ENCODE data around the gene OBSCN.

Gene OBSCN

DNA sequence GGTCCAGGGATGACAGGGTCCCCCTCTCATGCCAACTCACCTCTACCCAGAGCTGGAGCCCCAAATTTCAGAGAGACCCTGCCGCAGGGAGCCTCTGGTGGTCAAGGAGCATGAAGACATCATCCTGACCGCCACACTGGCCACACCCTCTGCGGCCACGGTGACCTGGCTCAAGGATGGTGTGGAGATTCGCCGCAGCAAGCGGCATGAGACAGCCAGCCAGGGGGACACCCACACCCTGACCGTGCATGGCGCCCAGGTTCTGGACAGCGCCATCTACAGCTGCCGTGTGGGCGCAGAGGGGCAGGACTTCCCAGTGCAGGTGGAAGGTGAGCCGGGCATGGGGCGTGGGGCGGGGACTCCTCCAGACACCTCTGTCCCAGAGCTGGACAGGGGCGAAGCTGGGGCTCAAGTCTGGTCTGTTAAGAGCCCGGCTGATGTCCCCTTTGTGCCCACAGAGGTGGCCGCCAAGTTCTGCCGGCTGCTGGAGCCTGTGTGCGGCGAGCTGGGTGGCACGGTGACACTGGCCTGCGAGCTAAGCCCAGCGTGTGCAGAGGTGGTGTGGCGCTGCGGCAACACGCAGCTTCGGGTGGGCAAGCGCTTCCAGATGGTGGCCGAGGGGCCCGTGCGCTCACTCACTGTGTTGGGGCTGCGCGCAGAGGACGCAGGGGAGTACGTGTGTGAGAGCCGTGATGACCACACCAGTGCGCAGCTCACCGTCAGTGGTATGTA is 66.0 kb downstream of the OBSCN start:
- in situ Hi-C loops (cut with MboI; ENCODE audit: low sequenced_read_pairs): no loop called here

DNA sequence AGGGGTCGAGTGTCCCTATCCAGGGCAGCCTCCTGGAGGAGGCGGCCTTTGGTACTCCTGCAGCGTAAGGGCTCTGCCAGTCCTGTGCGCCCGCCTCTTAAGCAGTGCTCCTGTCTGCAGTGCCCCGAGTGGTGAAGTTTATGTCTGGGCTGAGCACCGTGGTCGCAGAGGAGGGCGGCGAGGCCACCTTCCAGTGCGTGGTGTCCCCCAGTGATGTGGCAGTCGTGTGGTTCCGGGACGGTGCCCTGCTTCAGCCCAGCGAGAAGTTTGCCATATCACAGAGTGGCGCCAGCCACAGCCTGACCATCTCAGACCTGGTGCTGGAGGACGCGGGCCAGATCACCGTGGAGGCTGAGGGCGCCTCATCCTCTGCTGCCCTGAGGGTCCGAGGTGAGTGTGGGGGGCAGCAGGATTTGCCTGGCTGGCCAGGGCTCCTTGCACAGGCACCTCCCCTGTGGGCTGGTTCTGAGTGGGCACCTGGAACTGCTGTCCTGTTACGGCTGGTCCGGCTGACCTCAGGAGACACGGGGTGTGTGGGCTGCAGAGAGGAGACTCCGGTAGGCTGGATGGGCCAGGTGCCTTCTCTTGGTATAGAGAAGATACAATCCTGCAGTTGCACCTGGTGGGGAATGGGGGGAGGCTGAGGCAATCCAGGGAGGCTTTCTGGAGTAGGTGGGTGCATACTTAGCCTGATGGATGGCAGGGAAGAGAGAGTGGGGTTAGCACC is 66.8 kb downstream of the OBSCN start:
- in situ Hi-C loops (cut with MboI; ENCODE audit: low sequenced_read_pairs): no loop called here

DNA sequence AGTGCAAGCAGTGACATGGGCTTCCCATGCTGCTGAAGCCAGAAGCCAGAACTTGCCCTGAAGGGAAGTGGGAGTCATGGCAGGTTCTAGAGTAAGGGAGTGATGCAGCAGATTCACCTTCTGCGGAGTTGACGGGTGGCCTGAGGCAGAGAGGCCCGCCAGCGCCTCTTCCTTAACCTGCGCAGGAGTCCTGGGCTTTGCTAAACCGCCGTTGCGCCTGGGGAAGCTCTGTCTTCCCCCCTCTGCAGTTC is 67.3 kb downstream of the OBSCN start:
- in situ Hi-C loops (cut with MboI; ENCODE audit: low sequenced_read_pairs): no loop called here

DNA sequence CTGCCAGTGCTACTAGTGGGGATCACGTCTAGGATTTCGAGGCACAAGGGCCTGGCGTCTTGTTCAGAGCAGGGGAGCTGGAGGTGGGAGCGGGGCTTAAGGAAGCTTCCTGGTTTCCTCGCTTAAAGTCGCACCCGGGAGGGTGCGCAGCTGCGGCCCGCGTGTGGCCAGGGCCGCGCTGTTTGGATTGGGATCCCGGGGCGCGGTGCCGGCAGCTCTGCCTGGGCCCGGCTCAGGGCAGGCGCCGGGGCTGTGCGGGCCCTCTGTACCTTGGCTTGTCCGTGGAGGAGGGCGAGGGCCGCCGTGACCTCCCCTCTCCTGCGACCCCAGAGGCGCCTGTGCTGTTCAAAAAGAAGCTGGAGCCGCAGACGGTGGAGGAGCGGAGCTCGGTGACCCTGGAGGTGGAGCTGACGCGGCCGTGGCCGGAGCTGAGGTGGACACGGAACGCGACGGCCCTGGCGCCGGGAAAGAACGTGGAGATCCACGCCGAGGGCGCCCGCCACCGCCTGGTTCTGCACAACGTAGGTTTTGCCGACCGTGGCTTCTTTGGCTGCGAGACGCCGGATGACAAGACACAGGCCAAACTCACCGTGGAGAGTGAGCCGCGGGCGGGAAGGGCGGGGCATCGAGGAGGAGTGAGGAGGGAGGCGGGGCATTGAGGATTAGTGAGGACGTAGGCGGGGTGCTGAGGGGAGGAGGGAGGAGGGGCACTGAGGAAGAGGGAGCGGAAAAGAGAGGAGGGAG is 67.8 kb downstream of the OBSCN start:
- in situ Hi-C loops (cut with MboI; ENCODE audit: low sequenced_read_pairs): no loop called here

DNA sequence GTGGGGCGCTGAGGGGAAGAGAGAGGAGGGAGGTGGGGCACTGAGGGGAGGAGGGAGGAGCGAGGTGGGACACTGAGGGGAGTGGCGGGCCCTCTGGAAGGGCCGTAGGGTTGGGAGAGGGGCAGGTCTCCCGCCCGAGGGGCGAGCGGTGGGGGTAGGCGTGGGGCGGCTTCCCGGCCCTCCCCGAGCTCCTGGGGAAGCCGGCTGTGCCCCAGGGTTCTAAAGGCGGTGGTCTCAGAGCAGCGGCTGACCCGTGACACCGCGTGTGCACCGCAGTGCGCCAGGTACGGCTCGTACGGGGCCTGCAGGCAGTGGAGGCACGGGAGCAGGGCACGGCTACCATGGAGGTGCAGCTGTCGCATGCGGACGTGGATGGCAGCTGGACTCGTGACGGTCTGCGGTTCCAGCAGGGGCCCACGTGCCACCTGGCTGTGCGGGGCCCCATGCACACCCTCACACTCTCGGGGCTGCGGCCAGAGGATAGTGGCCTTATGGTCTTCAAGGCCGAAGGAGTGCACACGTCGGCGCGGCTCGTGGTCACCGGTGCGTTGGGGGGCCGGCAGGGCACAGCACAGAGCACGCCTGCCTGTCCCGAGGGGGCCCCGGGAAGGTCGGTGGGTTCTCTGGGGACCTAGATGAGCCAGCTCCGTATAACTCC is 68.5 kb downstream of the OBSCN start:
- in situ Hi-C loops (cut with MboI; ENCODE audit: low sequenced_read_pairs): no loop called here

DNA sequence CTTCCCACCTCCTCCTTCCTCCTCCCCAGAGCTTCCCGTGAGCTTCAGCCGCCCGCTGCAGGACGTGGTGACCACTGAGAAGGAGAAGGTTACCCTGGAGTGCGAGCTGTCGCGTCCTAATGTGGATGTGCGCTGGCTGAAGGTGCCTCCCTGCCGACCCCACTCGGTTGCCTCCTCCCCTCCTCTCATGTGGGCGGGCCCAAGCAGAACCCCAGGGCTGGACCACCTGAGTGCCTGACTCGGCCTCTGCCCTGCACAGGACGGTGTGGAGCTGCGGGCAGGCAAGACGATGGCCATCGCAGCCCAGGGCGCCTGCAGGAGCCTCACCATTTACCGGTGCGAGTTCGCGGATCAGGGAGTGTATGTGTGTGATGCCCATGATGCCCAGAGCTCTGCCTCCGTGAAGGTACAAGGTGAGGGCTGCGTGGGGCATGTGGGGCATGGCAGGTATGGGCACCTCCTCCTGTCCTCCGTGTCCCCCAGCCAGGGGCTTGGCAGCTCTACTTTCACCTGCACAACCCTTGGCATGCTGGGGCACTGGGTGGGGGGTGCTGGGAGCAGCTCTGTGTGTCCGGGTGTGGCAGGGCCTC is 69.2 kb downstream of the OBSCN start:
- in situ Hi-C loops (cut with MboI; ENCODE audit: low sequenced_read_pairs): no loop called here

DNA sequence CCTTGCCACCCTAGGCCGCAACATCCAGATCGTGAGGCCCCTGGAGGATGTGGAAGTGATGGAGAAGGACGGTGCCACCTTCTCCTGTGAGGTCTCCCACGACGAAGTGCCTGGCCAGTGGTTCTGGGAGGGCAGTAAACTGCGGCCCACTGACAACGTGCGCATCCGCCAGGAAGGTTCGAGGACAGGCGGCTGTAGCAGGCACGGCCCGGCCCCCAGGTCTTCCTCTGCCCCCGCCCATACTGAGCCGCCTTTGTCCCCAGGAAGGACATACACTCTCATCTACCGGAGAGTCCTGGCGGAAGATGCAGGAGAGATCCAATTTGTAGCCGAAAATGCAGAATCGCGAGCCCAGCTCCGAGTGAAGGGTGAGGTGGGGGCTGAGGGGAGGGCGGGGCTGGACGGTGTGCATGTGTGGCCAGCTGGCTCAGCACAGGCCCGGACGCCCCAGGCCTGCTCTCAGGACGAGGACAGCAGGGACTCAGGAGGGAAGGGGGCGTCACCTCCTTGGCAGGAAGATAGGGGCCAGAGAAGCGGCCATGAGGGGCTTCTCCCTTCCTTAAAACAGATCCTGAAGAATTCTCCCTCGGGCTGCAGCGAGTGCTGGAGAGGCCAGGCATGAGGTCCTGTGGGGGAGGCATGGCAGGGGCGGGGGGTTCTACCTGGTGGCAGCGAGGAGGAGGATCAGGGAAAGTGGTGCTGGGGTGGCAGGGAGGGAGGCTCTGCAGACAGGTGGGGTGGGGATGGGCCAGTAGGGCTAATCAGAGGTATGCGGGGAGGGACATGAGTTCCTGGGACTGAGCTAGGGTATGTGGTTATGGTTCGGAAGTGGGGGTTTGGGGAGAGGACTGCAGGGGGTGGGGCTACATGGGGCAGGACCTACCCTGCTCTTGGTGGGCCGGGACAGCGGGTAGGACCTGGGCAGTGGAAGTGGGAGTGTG is 69.9 kb downstream of the OBSCN start:
- in situ Hi-C loops (cut with MboI; ENCODE audit: low sequenced_read_pairs): no loop called here

DNA sequence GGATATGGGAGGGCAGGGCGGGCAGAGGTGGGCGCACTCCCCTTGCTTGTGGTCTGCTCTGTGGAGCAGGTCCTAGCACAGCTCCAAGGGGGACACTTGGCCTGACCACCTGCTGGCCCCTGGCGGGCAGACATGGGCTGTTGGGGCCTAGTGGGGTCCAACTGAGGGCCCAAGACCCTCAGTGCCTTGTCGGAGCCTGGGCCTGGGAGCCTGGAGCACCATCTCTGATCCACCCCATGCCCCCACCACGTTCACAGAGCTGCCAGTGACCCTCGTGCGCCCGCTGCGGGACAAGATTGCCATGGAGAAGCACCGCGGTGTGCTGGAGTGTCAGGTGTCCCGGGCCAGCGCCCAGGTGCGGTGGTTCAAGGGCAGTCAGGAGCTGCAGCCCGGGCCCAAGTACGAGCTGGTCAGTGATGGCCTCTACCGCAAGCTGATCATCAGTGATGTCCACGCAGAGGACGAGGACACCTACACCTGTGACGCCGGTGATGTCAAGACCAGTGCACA is 70.6 kb downstream of the OBSCN start:
- in situ Hi-C loops (cut with MboI; ENCODE audit: low sequenced_read_pairs): no loop called here

DNA sequence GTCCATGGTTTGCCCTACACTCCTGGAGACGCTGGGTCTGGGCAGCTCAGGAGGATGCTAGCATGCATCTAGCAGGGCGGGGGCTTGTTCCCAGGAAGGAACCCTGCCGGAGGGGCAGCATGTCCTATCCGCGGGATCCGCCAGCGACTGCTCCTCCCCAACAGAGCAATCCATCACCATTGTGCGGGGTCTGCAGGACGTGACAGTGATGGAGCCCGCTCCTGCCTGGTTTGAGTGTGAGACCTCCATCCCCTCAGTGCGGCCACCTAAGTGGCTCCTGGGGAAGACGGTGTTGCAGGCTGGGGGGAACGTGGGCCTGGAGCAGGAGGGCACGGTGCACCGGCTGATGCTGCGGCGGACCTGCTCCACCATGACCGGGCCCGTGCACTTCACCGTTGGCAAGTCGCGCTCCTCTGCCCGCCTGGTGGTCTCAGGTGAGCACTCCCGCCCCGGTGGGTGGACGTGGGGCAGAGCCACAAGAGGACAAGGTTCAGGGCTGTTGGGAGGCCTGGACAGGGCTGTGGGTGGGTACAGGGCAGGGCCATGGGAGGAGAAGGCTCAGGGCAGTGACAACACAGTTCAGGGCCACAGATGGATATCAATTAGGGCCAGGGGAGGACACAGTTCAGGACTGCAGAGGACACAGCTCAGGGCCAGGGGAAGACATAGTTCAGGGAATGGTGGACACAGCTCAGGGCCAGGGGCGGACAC is 71.3 kb downstream of the OBSCN start:
- in situ Hi-C loops (cut with MboI; ENCODE audit: low sequenced_read_pairs): no loop called here

DNA sequence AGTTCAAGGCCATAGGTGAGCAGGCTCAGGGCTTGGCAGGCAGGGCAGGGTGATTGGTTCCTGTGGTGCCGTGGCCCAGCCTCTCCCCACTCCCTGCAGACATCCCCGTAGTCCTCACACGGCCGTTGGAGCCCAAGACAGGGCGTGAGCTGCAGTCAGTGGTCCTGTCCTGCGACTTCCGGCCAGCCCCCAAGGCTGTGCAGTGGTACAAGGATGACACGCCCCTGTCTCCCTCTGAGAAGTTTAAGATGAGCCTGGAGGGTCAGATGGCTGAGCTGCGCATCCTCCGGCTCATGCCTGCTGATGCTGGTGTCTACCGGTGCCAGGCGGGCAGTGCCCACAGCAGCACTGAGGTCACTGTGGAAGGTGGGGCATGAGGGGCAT is 71.9 kb downstream of the OBSCN start:
- in situ Hi-C loops (cut with MboI; ENCODE audit: low sequenced_read_pairs): no loop called here

DNA sequence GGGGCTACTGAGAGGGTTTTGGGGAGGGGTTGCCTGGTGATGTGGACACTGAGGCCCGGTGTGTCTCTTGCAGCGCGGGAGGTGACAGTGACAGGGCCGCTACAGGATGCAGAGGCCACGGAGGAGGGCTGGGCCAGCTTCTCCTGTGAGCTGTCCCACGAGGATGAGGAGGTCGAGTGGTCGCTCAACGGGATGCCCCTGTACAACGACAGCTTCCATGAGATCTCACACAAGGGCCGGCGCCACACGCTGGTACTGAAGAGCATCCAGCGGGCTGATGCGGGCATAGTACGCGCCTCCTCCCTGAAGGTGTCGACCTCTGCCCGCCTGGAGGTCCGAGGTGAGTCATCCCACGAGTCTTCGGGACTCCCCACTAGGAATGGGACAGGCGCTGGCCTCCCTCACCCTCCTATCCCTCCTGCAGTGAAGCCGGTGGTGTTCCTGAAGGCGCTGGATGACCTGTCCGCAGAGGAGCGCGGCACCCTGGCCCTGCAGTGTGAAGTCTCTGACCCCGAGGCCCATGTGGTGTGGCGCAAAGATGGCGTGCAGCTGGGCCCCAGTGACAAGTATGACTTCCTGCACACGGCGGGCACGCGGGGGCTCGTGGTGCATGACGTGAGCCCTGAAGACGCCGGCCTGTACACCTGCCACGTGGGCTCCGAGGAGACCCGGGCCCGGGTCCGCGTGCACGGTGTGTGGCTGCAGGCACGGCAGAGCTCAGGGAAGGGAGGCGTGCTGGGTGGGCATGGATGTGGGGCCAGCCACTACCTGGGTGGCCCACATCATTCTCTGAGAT is 72.5 kb downstream of the OBSCN start:
- in situ Hi-C loops (cut with MboI; ENCODE audit: low sequenced_read_pairs): no loop called here

DNA sequence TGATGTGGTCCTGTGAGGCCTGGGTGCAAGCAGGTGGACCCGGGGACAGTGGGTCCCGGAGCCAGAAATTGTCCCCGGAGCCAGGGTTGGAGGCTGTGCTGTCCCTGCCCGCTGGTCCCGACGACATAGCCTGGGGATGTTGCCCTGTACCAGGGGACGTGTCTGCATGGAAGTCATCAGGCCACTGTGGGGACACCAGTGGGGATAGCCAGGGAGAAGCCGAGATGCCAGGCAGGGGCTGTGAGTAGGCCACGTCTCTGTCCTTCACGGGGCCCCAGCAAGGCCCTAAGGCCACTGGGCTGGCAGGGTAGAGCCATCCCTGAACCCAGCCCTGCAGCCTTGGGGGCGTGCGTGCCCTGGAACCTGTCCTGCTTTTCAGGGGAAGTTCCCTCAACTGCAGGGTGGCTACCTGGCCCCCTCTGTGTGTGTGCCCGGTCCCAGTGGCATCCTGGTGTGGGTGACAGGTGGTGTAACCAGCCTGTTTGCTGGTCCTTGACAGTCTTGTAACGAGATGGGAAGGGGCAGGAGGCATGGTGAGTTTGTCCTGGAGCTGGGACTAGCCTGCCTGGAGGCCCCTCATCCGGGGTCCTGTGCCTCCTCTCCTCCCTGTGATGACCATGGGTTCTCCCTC is 73.2 kb downstream of the OBSCN start:
- in situ Hi-C loops (cut with MboI; ENCODE audit: low sequenced_read_pairs): no loop called here

DNA sequence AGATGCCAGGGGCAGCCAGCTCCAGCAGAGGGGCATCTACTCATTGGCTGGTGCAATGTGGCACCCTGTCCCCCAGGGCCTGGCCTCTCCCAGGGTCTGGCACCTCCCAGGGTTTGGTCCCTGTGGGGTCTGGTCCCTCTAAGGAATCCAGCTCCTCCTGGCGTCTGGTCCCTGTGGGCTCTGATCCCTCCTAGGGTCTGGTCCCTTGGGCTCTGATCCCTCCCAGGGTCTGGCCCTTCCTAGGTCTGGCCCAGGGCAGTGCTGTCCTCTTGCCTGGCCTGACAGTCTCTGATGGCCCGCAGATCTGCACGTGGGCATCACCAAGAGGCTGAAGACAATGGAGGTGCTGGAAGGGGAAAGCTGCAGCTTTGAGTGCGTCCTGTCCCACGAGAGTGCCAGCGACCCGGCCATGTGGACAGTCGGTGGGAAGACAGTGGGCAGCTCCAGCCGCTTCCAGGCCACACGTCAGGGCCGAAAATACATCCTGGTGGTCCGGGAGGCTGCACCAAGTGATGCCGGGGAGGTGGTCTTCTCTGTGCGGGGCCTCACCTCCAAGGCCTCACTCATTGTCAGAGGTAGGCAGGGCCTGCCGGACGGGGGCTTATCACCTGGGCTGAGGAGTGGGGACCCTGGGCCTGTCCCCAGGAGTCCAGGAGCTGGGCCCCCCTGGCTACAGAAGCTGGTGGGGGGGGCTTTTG is 73.9 kb downstream of the OBSCN start:
- in situ Hi-C loops (cut with MboI; ENCODE audit: low sequenced_read_pairs): no loop called here

DNA sequence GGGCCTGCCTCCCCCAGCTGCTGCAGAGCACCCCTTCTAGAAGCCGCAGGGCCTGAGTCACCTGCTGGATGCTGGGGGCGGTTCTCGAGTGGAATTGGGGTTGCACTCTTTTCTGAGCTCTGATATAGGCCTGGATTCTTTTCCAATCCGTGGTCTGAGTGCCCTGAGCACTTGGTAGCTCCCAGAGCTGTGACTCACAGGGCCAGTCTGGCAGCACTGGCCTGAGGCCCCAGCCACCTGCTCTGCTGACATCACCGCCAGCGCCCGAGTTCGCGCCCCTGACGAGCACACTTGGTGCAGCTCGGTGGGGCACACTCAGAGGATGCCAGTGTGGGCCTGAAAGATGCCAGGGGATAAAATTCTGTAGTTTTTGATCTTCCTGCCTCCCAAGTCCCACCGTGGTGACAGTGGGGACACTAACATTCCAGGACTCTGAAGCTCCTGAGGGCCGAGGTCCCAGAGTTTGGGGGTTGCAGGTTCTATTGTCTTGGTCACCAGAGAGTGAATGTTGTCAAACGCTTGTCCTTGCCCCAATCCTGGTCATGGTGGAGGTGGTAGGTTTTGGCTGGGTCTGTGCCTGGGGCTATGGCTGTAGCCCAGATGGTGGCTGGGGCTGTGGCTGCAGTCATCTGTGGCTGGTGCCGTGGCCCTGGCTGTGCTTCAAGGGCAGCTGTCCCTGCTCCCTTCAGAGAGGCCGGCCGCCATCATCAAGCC is 74.6 kb downstream of the OBSCN start:
- in situ Hi-C loops (cut with MboI; ENCODE audit: low sequenced_read_pairs): no loop called here

DNA sequence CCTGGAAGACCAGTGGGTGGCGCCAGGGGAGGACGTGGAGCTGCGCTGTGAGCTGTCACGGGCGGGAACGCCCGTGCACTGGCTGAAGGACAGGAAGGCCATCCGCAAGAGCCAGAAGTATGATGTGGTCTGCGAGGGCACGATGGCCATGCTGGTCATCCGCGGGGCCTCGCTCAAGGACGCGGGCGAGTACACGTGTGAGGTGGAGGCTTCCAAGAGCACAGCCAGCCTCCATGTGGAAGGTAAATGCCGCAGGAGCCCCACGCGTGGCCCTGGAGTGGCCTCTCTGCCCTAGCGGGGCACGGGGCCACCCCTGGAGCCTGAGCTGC is 75.2 kb downstream of the OBSCN start:
- in situ Hi-C loops (cut with MboI; ENCODE audit: low sequenced_read_pairs): no loop called here

DNA sequence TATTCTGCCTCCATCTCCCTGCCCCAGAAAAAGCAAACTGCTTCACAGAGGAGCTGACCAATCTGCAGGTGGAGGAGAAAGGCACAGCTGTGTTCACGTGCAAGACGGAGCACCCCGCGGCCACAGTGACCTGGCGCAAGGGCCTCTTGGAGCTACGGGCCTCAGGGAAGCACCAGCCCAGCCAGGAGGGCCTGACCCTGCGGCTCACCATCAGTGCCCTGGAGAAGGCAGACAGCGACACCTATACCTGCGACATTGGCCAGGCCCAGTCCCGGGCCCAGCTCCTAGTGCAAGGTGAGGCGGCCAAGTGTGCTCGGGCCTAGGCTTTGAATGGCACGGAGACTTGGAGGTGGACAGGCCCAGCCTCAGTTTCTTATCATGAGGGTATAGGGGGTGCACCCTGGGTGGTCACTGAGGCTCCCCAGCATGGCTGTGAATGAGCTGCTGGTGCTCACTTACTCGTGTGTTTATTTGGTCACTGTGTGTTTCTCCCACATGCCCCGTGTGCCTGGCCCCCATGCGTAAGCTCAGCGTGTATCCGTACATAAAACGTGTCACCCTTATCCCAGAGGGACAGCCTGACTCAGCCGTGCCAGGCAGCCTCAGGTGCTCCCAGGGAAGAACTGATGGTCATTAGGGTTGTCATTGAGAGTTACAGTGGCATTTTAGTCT is 75.8 kb downstream of the OBSCN start:
- in situ Hi-C loops (cut with MboI; ENCODE audit: low sequenced_read_pairs): no loop called here

DNA sequence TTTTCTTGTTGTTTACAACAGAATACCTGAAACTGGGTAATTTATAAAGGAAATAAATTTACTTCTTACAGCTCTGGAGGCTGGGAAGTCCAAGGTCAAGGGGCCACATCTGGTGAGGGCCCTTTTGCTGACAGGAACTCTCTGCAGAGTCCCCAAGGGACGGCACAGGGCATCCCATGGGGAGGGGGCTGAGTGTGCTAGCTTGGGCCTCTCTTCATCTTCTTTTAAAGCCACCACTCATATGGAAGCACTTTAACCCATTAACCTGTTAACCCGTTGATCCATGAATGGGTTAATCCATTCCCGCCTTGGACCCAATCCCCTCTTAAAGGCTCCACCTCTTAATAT is 76.3 kb downstream of the OBSCN start:
- in situ Hi-C loops (cut with MboI; ENCODE audit: low sequenced_read_pairs): no loop called here
